HEK293 (cell line): ENCODE data around the gene GRB10.

ENCODE experiments used
- ATF2 ChIP-seq: fragments of 450-650 bp; formaldehyde crosslinking; IDR thresholded peaks from 2 replicates; pipeline ENCODE4 v1.5.1; 2016; ENCODE audit warnings: missing biosample characterization, missing genetic modification characterization, low read depth
- CTCF ChIP-seq: fragments of 450-650 bp; formaldehyde crosslinking; IDR thresholded peaks from 2 replicates; pipeline ENCODE4 v1.5.1; 2016; ENCODE audit warnings: missing biosample characterization, missing genetic modification characterization
- TSHZ1 ChIP-seq: fragments of 450-650 bp; formaldehyde crosslinking; IDR thresholded peaks from 2 replicates; pipeline ENCODE4 v1.5.1; 2016; ENCODE audit warnings: missing biosample characterization, missing genetic modification characterization, borderline replicate concordance
- ZBTB49 ChIP-seq: fragments of 450-650 bp; formaldehyde crosslinking; IDR thresholded peaks from 2 replicates; pipeline ENCODE4 v1.5.1; 2016; ENCODE audit warnings: missing biosample characterization, missing genetic modification characterization, low read depth
- ZEB2 ChIP-seq: fragments of 450-650 bp; formaldehyde crosslinking; IDR thresholded peaks from 2 replicates; pipeline ENCODE4 v1.5.1; 2016; ENCODE audit warnings: missing biosample characterization, missing genetic modification characterization
- ZNF146 ChIP-seq: fragments of 450-650 bp; formaldehyde crosslinking; IDR thresholded peaks from 2 replicates; pipeline ENCODE4 v1.5.1; 2016; ENCODE audit warnings: missing biosample characterization, missing genetic modification characterization
- ZNF16 ChIP-seq: fragments of 450-650 bp; formaldehyde crosslinking; IDR thresholded peaks from 2 replicates; pipeline ENCODE4 v1.5.1; 2016; ENCODE audit warnings: low read depth, missing biosample characterization, missing genetic modification characterization
- ZNF184 ChIP-seq: fragments of 450-650 bp; IDR thresholded peaks from 2 replicates; pipeline ENCODE4 v1.5.1; 2018; ENCODE audit warnings: missing biosample characterization, mild to moderate bottlenecking, missing genetic modification characterization
- ZNF324 ChIP-seq: fragments of 450-650 bp; formaldehyde crosslinking; IDR thresholded peaks from 2 replicates; pipeline ENCODE4 v1.5.1; 2016; ENCODE audit warnings: missing biosample characterization, missing genetic modification characterization
- ZNF510 ChIP-seq: fragments of 450-650 bp; formaldehyde crosslinking; IDR thresholded peaks from 2 replicates; pipeline ENCODE4 v1.5.1; 2018; ENCODE audit warnings: mild to moderate bottlenecking, missing genetic modification characterization, missing biosample characterization; ENCODE audit not compliant: insufficient replicate concordance
- ZNF707 ChIP-seq: fragments of 450-650 bp; formaldehyde crosslinking; IDR thresholded peaks from 2 replicates; pipeline ENCODE4 v1.5.1; 2016; ENCODE audit warnings: missing biosample characterization, missing genetic modification characterization

DNA sequence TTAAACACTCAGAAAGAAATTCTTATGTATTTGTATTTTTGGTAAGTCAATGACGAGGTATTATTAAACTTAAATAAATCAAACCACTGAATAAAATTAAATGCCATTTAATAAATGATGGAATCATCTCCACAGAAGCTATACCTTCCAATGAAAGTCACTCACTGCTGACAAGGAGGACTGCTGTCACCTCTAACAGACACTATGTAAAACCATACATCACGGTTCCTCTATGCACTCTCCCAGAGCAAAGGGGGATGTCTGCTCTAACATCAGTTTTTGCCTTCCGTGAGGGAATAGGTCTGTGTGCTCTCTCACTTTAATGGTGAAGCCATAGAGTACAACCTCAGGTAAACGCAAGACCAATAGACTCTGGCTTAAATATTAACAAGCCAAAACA lies 117.8 kb downstream of the GRB10 start:
- no peak for TF ChIP-seq ZNF184 (tag by site-specific recombination)
- no peak for TF ChIP-seq ZBTB49 (tag by site-specific recombination)
- TF ChIP-seq TSHZ1 (tag by site-specific recombination), result no peak
- no peak for TF ChIP-seq ZNF16
- TF ChIP-seq CTCF (tag by site-specific recombination), result no peak
- no peak for TF ChIP-seq ATF2
- no peak for TF ChIP-seq ZNF324 (tag by site-specific recombination)
- no peak for TF ChIP-seq ZEB2 (tag by site-specific recombination)
- no peak for TF ChIP-seq ZNF510 (tag by site-specific recombination)
- TF ChIP-seq ZNF707, result no peak
- no peak for TF ChIP-seq ZNF146 (tag by site-specific recombination)
